HPDE6-E6E7 (cell line): Measurements from ENCODE around the gene SLC20A1.

Experiments
- DNase-seq: peaks from one replicate; pipeline ENCODE4 v3.0.0; 2011; ENCODE audit warnings: missing footprints; ENCODE audit errors: extremely low spot score

SLC20A1 gene

DNA sequence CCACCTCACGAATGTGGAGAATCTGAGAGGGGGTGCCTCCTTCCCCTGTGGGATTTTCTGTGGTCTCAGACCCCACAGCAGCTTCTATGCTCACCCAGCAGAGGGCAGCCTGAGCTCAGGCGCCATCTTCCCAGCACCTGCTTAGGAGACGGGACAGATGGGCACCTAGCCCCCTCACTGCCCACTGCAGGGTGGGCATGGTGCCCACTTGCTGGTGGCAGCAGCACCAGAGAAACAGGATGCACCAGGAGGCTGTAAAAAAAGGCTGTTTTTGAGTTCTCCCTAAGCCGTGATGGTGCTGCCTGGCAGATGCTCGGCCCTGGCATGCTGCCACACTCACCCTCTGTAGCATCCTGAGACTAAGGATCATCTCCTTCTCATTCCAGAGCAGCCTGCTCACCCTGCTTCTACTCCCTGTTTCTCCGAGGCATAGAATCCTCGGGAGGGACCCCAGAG is 19.1 kb upstream of the SLC20A1 start:
- DNase-seq, result peak; percentile 34

- DNase-seq, result peak; percentile 89
These were observed 18.4 kb upstream of the SLC20A1 start for GRCh38 chr2:112627060-112628040.

GRCh38 chr2:112629224-112629623 is 16.5 kb upstream of the SLC20A1 start:
- DNase-seq, result no peak

- no peak for DNase-seq
These were observed 15.9 kb upstream of the SLC20A1 start for GRCh38 chr2:112629823-112630222.

- no peak for DNase-seq
These were observed 15.5 kb upstream of the SLC20A1 start for GRCh38 chr2:112630268-112630667.

DNA sequence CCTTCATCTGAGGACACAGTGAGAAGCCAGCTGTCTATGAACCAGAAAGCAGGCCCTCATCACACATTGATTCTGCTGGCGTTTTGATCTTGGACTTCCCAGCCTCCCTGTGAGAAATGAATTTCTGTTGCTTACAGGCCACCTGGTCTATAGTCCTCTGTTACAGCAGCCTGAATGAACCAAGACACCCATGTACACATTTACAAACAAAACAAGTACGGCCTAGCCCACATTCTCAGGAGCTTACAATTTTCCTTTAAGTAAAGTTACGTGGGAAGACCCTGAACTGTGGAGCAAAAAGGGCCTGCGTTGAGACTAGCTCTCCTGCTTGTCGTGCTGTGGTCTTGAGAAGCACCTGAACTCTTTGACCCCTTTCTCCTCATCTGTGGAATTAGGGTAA is 12.0 kb upstream of the SLC20A1 start:
- no peak for DNase-seq

- no peak for DNase-seq
These were observed 11.4 kb upstream of the SLC20A1 start for GRCh38 chr2:112634153-112634873.

GRCh38 chr2:112634874-112635157 is 10.9 kb upstream of the SLC20A1 start:
- DNase-seq, result no peak

DNA sequence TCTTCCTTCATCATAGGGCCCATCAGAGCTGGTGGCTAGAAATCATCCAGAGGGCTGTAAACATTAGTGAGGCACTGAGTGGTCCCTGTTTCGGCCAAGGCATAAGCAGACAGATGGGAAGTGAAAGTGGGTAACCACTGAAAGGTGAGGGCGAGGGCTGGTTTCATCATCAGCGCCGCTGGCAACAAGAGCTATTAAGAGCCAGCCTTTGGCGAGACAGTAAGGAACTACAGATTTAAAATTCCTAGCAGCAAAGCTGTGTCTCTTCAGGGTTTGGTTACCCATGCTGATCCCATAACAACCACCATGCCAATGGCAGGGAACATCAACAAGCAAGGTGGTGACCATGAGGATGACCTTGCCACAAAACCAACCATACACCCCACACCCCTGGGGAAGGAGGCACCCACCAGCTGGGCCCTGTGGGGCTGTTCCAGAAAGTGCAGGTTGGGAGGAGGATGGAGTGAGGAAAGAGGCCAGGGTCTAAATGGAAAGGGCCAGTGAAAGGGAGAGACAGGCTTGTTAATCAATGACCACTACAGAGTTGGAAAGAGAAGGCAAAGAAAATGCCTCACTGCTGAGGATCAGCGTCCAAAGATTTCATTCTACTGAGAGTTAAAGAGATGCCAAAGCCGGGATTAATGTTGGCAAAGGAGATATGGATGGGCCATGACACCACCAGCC is 9.0 kb upstream of the SLC20A1 start:
- no peak for DNase-seq

GRCh38 chr2:112637289-112637660 is 8.5 kb upstream of the SLC20A1 start:
- DNase-seq, result no peak

GRCh38 chr2:112639936-112640335 is 5.8 kb upstream of the SLC20A1 start:
- DNase-seq, result no peak

- no peak for DNase-seq
These were observed 5.3 kb upstream of the SLC20A1 start for GRCh38 chr2:112640467-112640799.

DNA sequence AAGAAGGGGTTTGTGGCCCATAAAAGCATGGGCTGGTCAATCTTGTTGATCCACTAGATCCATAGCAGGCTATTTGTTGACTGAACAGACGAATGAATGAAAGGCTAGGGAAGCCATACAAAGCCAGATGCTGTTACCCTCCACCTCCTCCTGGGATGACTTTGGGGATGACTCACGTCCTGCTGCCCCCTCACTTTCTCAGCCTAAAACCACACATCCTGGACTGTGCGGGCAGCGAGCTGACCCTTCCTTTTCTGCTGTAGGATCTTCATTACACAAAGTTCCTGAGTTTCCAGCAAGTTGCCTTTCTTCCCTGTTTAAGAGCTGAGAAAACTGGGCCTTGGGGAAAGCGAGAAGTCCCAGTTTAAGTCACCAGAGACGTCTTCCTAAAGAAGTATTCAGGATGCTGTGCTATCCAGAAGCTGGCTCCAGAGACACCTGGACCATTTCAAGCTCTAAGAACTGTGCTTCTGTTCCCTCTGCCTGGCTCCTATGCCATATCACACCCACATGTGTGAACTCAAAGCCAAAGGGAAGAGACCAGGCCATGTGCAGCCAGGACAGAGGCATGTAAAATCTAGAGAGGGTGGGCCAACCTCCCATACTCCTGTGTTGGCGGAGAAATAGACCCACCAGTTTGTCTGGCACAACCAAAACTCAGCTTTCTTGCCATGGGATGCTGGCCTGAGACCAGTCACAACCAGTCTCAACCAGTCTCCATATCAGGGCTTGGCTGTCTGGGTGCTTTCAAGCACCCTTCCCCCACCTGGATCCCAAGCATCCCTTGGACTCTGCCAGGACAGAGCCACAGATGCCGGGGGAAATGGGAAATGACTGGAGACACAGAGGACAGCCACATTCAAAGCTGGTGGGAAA is 4.7 kb upstream of the SLC20A1 start:
- no peak for DNase-seq

DNA sequence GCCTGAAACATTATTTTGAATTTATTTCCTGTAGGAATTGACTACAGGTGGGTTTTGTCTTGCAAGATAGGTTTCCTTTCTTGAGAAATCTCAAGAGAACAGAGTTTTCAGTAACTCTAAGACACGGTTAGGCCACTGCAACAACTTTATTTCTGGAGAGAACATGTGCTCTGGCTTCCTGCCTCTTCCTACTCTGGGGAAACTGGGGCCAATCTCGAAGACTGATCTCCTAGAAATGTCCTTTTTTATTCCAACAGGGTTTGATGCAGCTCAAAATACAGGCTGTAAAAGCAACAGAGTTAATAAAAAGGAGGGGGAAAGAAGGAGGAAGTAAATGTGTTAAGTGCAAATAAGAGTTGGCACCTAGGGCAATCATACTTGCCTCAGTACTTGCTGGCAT is 4.0 kb upstream of the SLC20A1 start:
- DNase-seq, result no peak

- no peak for DNase-seq
These were observed 3.2 kb upstream of the SLC20A1 start for GRCh38 chr2:112642561-112642960.

- no peak for DNase-seq
These were observed 2.8 kb upstream of the SLC20A1 start for GRCh38 chr2:112642966-112643365.

GRCh38 chr2:112643488-112643887 is 2.3 kb upstream of the SLC20A1 start:
- DNase-seq, result no peak

GRCh38 chr2:112644155-112644932 is 1.4 kb upstream of the SLC20A1 start:
- DNase-seq, result peak; percentile 74

DNA sequence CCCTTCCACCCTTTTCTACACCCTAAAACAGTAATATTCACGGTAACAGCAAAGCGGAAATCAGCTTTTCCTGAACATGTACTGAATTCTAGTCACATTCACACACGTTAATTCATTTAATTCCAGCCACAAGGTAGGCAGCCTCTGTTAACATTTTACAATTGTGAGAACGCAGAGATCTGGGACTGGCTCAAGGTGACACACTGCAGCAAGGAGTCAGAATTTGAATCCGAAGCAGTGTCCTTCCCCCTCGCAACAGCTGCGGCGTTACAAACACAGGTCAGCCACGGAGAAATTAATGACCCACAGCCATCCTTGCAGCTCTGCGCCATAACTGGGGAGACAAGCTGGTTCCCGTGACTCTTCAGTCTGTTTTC is 818 bp upstream of the SLC20A1 start:
- DNase-seq, result no peak

GRCh38 chr2:112646102-112646719 is 472 bp downstream of the SLC20A1 start:
- no peak for DNase-seq
